Activated naive CD4-positive, alpha-beta T cell treated with anti-CD3 and anti-CD28 coated beads, Interleukin-2, amount 50 U/mL, for 72 hours (primary cell): ENCODE results near the gene EARS2. TPM values are rescaled to one million over a fixed set of nuclear protein-coding genes. Genes with fewer than 3 reads are reported as not detected.
A peak's percentile ranks its signal among the peaks of the same experiment; 100 is the strongest.

Experiments used
- ATAC-seq, 2 donors: fragments of 150-1000 bp; cut with Tn5 transposase; 2 replicates each; pipeline ENCODE4 v1.10.0; 2021; ENCODE audit warnings: mild to moderate bottlenecking in 2 of 2, moderate library complexity in 2 of 2
- DNase-seq, 2 donors: peaks; one replicate each; pipeline ENCODE4 v3.0.0; 2021 to 2022; ENCODE audit warnings: low spot score in 2 of 2
- H3K27ac Mint-ChIP-seq, 2 donors: one replicate each; pipeline ENCODE4 v1.8.0; 2022; ENCODE audit warnings: mild to moderate bottlenecking in 2 of 2, mixed read lengths in 2 of 2
- H3K36me3 Mint-ChIP-seq, 2 donors: one replicate each; pipeline ENCODE4 v1.8.0; 2022; ENCODE audit warnings: mixed read lengths in 2 of 2
- H3K9me3 Mint-ChIP-seq, 2 donors: one replicate each; pipeline ENCODE4 v1.8.0; 2022; ENCODE audit warnings: mixed read lengths in 2 of 2
- total RNA-seq, 2 donors: library from RNA; stranded (reverse); gene quantifications; one replicate each; pipeline ENCODE4 v1.2.3, GENCODE V29; 2022

EARS2 gene
- total RNA-seq, 2 donors from 2014 or later = 22.9 to 30.6 TPM

DNA sequence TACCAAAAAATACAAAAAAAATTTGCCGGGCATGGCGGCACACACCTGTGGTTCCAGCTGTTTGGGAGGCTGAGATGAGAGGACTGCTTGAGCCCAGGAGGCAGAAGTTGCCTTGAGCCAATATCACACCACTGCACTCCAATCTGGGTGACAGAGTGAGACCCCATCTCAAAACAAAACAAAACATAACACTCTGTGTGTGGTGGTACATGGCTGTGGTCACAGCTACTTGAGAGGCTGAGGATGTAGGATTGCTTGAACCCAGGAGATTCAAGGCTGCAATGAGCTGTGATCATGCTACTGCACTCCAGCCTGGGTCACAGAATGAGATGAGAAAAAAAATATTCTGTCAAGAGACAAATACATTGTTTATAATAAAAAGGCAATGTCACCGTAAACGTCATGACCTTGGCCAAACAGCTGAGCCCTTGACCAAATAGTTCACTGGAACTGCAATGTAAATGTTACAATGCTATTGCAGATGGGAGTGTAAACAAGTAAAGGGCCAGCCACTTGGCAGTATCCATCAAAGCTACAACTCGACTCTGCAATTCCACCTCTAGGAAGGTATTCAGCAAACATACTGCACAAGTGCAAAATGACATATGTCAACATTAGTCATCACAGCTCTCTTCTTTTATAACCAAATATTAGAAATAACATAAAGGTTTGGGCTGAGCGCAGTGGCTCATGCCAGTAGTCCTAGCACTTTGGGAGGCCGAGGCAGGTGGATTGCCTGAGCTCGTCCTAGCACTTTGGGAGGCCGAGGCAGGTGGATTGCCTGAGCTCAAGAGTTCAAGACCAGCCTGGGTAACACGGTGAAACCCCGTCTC lies 16.9 kb downstream of the EARS2 start:
- Mint-ChIP-seq H3K9me3 (no peaks in the 10 kb centered on the region), H3K27ac (peak overlapping the region in 1 of 2 donors; percentile 44), H3K36me3 (no peaks in the 10 kb centered on the region)
- ATAC-seq (no peak), DNase-seq (no peak)

GRCh38 chr16:23538919-23539278 lies 18.3 kb downstream of the EARS2 start:
- H3K9me3 Mint-ChIP-seq = no peaks in the 10 kb centered on the region
- peak overlapping the region in 1 of 2 donors; percentile 65 for H3K27ac Mint-ChIP-seq
- no peak for ATAC-seq
- H3K36me3 Mint-ChIP-seq = no peaks in the 10 kb centered on the region
- no peak for DNase-seq

DNA sequence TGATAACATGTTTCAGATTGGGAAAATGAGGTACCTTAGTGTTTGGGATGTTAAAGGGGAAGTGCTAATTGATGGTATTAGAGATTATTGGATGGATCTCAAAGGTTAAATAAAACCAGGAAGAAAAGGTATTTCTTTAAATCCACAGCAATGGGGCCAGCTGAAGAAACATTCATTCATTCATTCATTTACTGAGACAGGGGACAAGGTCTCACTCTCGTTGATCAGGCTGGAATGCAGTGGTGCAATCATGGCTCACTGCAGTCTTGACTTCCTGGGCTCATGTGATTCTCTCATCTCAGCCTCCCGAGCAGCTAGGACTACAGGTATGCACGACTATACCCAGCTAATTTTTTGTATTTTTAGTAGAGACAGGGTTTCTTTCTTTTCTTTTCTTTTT lies 19.8 kb downstream of the EARS2 start:
- peak overlapping the region in 1 of 2 donors; percentile 44 for H3K27ac Mint-ChIP-seq
- ATAC-seq (no peak), DNase-seq (no peak)
- H3K9me3 Mint-ChIP-seq = no peaks in the 10 kb centered on the region
- no peaks in the 10 kb centered on the region for H3K36me3 Mint-ChIP-seq

GRCh38 chr16:23535901-23536300 lies 21.2 kb downstream of the EARS2 start:
- no peak for DNase-seq

GRCh38 chr16:23534868-23535860 lies 22.0 kb downstream of the EARS2 start:
- no peaks in the 10 kb centered on the region for H3K36me3 Mint-ChIP-seq
- DNase-seq = no peak
- H3K9me3 Mint-ChIP-seq = no peaks in the 10 kb centered on the region
- no peak overlapping the region for H3K27ac Mint-ChIP-seq
- no peak for ATAC-seq

More at GRCh38 chr16:23535901-23536300, 21.2 kb downstream of the EARS2 start:
- no peak for ATAC-seq
- Mint-ChIP-seq H3K9me3 (no peaks in the 10 kb centered on the region), H3K36me3 (no peaks in the 10 kb centered on the region), H3K27ac (no peak overlapping the region)

- DNase-seq = no peak
- no peak for ATAC-seq
- Mint-ChIP-seq H3K9me3 (no peaks in the 10 kb centered on the region), H3K27ac (no peak overlapping the region), H3K36me3 (peaks cover 0 to 4% of the 10 kb centered on the region in 2 donors)
Measured at GRCh38 chr16:23532448-23532847, 24.7 kb downstream of the EARS2 start.

DNA sequence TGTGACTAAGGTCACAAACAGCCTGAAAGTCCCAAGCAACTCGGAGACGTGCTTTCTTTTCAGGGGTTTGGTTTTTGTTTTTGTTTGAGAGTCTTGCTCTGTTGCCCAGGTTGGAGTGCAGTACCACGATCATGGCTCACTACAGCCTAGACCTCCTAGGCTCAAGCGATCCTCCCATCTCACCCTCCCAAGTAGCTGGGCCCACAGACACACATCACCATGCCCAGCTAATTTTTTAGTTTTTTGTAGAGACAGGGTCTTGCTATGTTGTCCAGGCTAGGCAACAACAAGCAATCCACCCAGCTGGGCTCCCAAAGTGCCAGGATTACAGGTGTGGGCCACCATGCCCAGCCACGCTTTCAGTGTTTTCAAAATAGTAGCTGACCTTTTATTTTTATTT lies 27.1 kb downstream of the EARS2 start:
- ATAC-seq (no peak), DNase-seq (no peak)
- no peak overlapping the region for H3K27ac Mint-ChIP-seq
- H3K9me3 Mint-ChIP-seq = no peaks in the 10 kb centered on the region
- peaks cover 4% of the 10 kb centered on the region in 2 donors for H3K36me3 Mint-ChIP-seq

- peak overlapping the region in 1 of 2 donors; percentile 75 for H3K27ac Mint-ChIP-seq
- ATAC-seq (no peak), DNase-seq (no peak)
- H3K9me3 Mint-ChIP-seq = no peaks in the 10 kb centered on the region
- H3K36me3 Mint-ChIP-seq = peaks cover 4 to 8% of the 10 kb centered on the region in 2 donors
Measured at GRCh38 chr16:23528644-23529310, 28.4 kb downstream of the EARS2 start.

- Mint-ChIP-seq H3K36me3 (peaks cover 4 to 15% of the 10 kb centered on the region in 2 donors), H3K9me3 (no peaks in the 10 kb centered on the region), H3K27ac (no peak overlapping the region)
- no peak for ATAC-seq
- no peak for DNase-seq
Measured at GRCh38 chr16:23527961-23528643, 29.0 kb downstream of the EARS2 start.

- DNase-seq (no peak), ATAC-seq (no peak)
- Mint-ChIP-seq H3K9me3 (no peaks in the 10 kb centered on the region), H3K36me3 (peaks cover 9 to 26% of the 10 kb centered on the region in 2 donors), H3K27ac (no peak overlapping the region)
Measured at GRCh38 chr16:23524886-23525285, 32.3 kb downstream of the EARS2 start.

- H3K27ac Mint-ChIP-seq = peak overlapping the region in 1 of 2 donors; percentile 20
- DNase-seq (no peak), ATAC-seq (no peak)
- peaks cover 13 to 33% of the 10 kb centered on the region in 2 donors for H3K36me3 Mint-ChIP-seq
- no peaks in the 10 kb centered on the region for H3K9me3 Mint-ChIP-seq
Measured at GRCh38 chr16:23523876-23524385, 33.2 kb downstream of the EARS2 start.

- H3K36me3 Mint-ChIP-seq = peaks cover 13 to 33% of the 10 kb centered on the region in 2 donors
- DNase-seq = no peak
- ATAC-seq = no peak
- H3K27ac Mint-ChIP-seq = peak overlapping the region in 1 of 2 donors; percentile 73
- no peaks in the 10 kb centered on the region for H3K9me3 Mint-ChIP-seq
Measured at GRCh38 chr16:23523321-23523720, 33.8 kb downstream of the EARS2 start.

GRCh38 chr16:23521965-23522364 lies 35.2 kb downstream of the EARS2 start:
- Mint-ChIP-seq H3K9me3 (no peaks in the 10 kb centered on the region), H3K36me3 (peaks cover 9 to 33% of the 10 kb centered on the region in 2 donors), H3K27ac (no peak overlapping the region)
- DNase-seq (no peak), ATAC-seq (no peak)

DNA sequence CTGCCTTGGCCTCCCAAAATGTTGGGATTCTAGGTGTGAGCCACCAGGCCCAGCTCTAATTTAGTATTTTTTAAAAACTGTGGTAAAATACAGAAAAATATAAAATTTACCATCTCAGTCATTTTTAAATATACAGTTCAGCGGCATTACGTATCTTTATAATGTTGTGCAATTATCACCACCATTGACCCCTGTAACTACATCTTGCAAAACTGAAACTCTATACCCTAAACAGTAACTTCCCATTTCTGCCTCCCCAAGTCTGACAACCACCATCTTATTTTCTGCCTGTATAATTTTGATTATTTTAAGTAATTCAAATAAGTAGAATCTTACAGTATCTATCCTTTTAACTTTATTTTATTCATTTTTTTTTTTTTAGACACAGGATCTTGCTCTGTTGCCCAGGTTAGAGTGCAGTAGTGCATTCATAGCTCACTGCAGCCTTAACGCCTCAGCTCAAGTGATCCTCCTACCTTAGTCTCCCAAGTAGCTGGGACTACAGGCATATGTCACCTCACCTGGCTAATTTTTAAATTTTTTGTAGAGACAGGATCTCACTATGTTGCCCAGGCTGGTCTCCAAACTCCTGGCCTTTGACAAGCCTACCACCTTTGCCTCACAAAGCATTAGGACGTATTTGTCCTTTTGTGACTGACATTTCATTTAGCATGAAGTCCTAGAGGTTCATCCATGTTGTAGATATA lies 36.0 kb downstream of the EARS2 start:
- DNase-seq (no peak), ATAC-seq (no peak)
- Mint-ChIP-seq H3K36me3 (peaks cover 9 to 33% of the 10 kb centered on the region in 2 donors), H3K27ac (no peak overlapping the region), H3K9me3 (no peaks in the 10 kb centered on the region)

- H3K27ac Mint-ChIP-seq = no peak overlapping the region
- ATAC-seq = no peak
- peaks cover 9 to 33% of the 10 kb centered on the region in 2 donors for H3K36me3 Mint-ChIP-seq
- no peaks in the 10 kb centered on the region for H3K9me3 Mint-ChIP-seq
- DNase-seq = no peak
Measured at GRCh38 chr16:23520500-23520899, 36.6 kb downstream of the EARS2 start.
